Stimulated activated naive CD8-positive, alpha-beta T cell treated with anti-CD3 and anti-CD28 coated beads, Interleukin-15, Interleukin-2, amounts not matched to agents 100 ng/mL and 50 ng/mL, for 24 hours (primary cell): ENCODE results near the gene CCDC51.
"Not testable (repeated sequence)": the region's sequence is repeated elsewhere in the genome, so short reads cannot be mapped to it uniquely, and the experiment has no call there.

Experiments
- H3K27ac Mint-ChIP-seq: one replicate; pipeline ENCODE4 v1.8.0; 2021; ENCODE audit warnings: mild to moderate bottlenecking, mixed read lengths
- H3K27me3 Mint-ChIP-seq: one replicate; pipeline ENCODE4 v1.8.0; 2021; ENCODE audit warnings: mixed read lengths
- H3K36me3 Mint-ChIP-seq: one replicate; pipeline ENCODE4 v1.8.0; 2021; ENCODE audit warnings: low read depth, mixed read lengths
- H3K4me1 Mint-ChIP-seq: one replicate; pipeline ENCODE4 v1.8.0; 2021; ENCODE audit warnings: low read depth, mixed read lengths
- H3K4me3 Mint-ChIP-seq: one replicate; pipeline ENCODE4 v1.8.0; 2021; ENCODE audit warnings: mild to moderate bottlenecking, mixed read lengths
- H3K9me3 Mint-ChIP-seq: one replicate; pipeline ENCODE4 v1.8.0; 2021; ENCODE audit warnings: mixed read lengths

The CCDC51 gene

GRCh38 chr3:48469046-48469915 lies 29.4 kb upstream of the CCDC51 start:
- Mint-ChIP-seq H3K27me3 (no peaks in the 10 kb centered on the region), H3K27ac (peak overlapping the region; percentile 89), H3K4me3 (peak overlapping the region; percentile 59), H3K4me1 (peaks cover 68% of the 10 kb centered on the region), H3K9me3 (no peaks in the 10 kb centered on the region), H3K36me3 (peaks cover 32% of the 10 kb centered on the region)

GRCh38 chr3:48468329-48468731 lies 28.4 kb upstream of the CCDC51 start:
- peaks cover 63% of the 10 kb centered on the region for H3K4me1 Mint-ChIP-seq

GRCh38 chr3:48467473-48468267 lies 27.8 kb upstream of the CCDC51 start:
- H3K9me3 Mint-ChIP-seq: no peaks in the 10 kb centered on the region
- no peaks in the 10 kb centered on the region for H3K27me3 Mint-ChIP-seq
- H3K27ac Mint-ChIP-seq: peak overlapping the region; percentile 96
- peak overlapping the region; percentile 95 for H3K4me3 Mint-ChIP-seq
- H3K4me1 Mint-ChIP-seq: peaks cover 56% of the 10 kb centered on the region
- peaks cover 32% of the 10 kb centered on the region for H3K36me3 Mint-ChIP-seq

More at GRCh38 chr3:48468329-48468731, 28.4 kb upstream of the CCDC51 start:
- no peaks in the 10 kb centered on the region for H3K9me3 Mint-ChIP-seq
- H3K4me3 Mint-ChIP-seq: peak overlapping the region; percentile 95
- no peaks in the 10 kb centered on the region for H3K27me3 Mint-ChIP-seq
- H3K36me3 Mint-ChIP-seq: peaks cover 32% of the 10 kb centered on the region
- H3K27ac Mint-ChIP-seq: peak overlapping the region; percentile 96

- peaks cover 55% of the 10 kb centered on the region for H3K4me1 Mint-ChIP-seq
- peaks cover 32% of the 10 kb centered on the region for H3K36me3 Mint-ChIP-seq
- no peaks in the 10 kb centered on the region for H3K9me3 Mint-ChIP-seq
- H3K27ac Mint-ChIP-seq: peak overlapping the region; percentile 96
- no peaks in the 10 kb centered on the region for H3K27me3 Mint-ChIP-seq
- peak overlapping the region; percentile 95 for H3K4me3 Mint-ChIP-seq
Observed at GRCh38 chr3:48467110-48467454, 27.2 kb upstream of the CCDC51 start.

DNA sequence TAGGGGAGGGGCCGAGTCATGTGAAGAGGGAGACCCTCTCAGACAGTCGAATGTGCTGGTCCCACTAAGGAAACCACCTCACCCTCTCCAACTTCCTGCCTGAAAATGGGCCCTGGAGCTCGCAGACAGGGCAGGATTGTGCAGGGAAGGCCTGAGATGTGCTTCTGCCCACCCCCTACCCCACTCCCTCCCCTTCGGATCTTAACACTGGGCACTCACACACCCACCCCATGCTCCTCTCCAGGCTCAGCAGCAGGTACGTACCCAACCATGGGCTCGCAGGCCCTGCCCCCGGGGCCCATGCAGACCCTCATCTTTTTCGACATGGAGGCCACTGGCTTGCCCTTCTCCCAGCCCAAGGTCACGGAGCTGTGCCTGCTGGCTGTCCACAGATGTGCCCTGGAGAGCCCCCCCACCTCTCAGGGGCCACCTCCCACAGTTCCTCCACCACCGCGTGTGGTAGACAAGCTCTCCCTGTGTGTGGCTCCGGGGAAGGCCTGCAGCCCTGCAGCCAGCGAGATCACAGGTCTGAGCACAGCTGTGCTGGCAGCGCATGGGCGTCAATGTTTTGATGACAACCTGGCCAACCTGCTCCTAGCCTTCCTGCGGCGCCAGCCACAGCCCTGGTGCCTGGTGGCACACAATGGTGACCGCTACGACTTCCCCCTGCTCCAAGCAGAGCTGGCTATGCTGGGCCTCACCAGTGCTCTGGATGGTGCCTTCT lies 26.6 kb upstream of the CCDC51 start:
- Mint-ChIP-seq H3K4me3 (peak overlapping the region; percentile 95), H3K27me3 (no peaks in the 10 kb centered on the region), H3K36me3 (peaks cover 32% of the 10 kb centered on the region), H3K9me3 (no peaks in the 10 kb centered on the region), H3K4me1 (peaks cover 55% of the 10 kb centered on the region), H3K27ac (peak overlapping the region; percentile 96)

- peak overlapping the region; percentile 96 for H3K27ac Mint-ChIP-seq
- peaks cover 52% of the 10 kb centered on the region for H3K4me1 Mint-ChIP-seq
- H3K4me3 Mint-ChIP-seq: peak overlapping the region; percentile 95
- H3K27me3 Mint-ChIP-seq: no peaks in the 10 kb centered on the region
- no peaks in the 10 kb centered on the region for H3K9me3 Mint-ChIP-seq
- H3K36me3 Mint-ChIP-seq: peaks cover 39% of the 10 kb centered on the region
Observed at GRCh38 chr3:48465531-48466378, 25.8 kb upstream of the CCDC51 start.

- Mint-ChIP-seq H3K4me3 (no peak overlapping the region), H3K9me3 (no peaks in the 10 kb centered on the region), H3K27ac (peak overlapping the region; percentile 96), H3K4me1 (peaks cover 46% of the 10 kb centered on the region), H3K27me3 (no peaks in the 10 kb centered on the region), H3K36me3 (peaks cover 44% of the 10 kb centered on the region)
Observed at GRCh38 chr3:48465237-48465530, 25.3 kb upstream of the CCDC51 start.

- Mint-ChIP-seq H3K4me3 (no peak overlapping the region), H3K27ac (no peak overlapping the region), H3K4me1 (peaks cover 42% of the 10 kb centered on the region), H3K9me3 (no peaks in the 10 kb centered on the region), H3K27me3 (no peaks in the 10 kb centered on the region), H3K36me3 (peaks cover 43% of the 10 kb centered on the region)
Observed at GRCh38 chr3:48464713-48465221, 24.8 kb upstream of the CCDC51 start.

DNA sequence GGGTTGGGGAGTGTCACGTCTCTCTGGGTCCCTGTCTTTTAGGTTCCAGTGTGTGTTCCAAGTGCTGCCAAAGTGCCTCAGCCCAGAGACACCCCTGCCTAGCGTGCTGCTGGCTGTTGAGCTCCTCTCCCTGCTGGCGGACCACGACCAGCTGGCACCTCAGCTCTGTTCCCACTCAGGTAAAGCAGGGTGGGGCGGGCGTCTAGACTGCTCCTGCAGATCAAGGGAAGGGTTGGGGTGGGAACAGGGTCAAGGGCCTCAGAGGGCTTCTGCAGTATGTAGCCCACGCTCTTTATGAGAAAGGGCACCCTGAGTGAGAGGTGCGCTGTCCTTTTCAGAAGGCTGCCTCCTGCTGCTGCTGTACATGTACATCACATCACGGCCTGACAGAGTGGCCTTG lies 23.8 kb upstream of the CCDC51 start:
- Mint-ChIP-seq H3K4me3 (no peak overlapping the region), H3K4me1 (peaks cover 31% of the 10 kb centered on the region), H3K27me3 (no peaks in the 10 kb centered on the region), H3K9me3 (no peaks in the 10 kb centered on the region), H3K27ac (peak overlapping the region; percentile 3), H3K36me3 (peaks cover 44% of the 10 kb centered on the region)

- not testable (repeated sequence) for H3K4me3 Mint-ChIP-seq, H3K27ac Mint-ChIP-seq, H3K9me3 Mint-ChIP-seq, H3K27me3 Mint-ChIP-seq
- H3K4me1 Mint-ChIP-seq: peaks cover 13% of the 10 kb centered on the region
- peaks cover 32% of the 10 kb centered on the region for H3K36me3 Mint-ChIP-seq
Observed at GRCh38 chr3:48461767-48462166, 21.8 kb upstream of the CCDC51 start.

- Mint-ChIP-seq H3K4me3 (no peak overlapping the region), H3K4me1 (peaks cover 5% of the 10 kb centered on the region), H3K36me3 (peaks cover 34% of the 10 kb centered on the region), H3K27me3 (no peaks in the 10 kb centered on the region), H3K9me3 (no peaks in the 10 kb centered on the region), H3K27ac (no peak overlapping the region)
Observed at GRCh38 chr3:48460517-48460902, 20.6 kb upstream of the CCDC51 start.

DNA sequence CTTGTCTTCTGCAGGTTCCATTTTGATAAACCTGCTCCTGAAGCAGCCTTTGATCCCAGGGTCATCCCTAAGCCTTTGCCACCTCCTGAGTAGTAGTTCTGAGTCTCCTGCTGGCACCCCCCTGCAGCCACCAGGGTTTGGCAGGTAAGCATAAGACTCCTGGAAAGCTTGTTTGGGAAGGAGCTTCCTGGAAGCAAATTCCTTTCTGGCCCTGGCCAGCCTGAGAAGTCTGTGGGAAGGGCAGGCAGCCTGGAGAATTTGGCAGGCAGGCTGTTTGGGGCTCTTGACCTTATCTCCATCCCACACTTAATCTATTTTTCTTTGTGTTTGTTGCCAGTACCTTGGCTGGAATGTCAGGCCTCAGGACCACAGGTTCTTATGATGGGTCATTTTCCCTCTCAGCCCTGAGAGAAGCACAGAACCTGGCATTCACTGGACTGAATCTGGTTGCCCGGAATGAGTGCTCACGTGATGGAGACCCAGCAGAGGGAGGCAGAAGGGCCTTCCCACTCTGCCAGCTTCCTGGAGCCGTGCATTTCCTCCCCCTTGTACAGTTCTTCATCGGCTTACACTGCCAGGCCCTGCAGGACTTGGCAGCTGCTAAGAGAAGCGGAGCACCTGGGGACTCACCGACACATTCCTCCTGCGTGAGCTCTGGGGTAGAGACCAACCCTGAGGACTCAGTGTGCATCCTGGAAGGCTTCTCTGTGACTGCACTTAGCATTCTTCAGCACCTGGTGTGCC lies 20.0 kb upstream of the CCDC51 start:
- Mint-ChIP-seq H3K27me3 (no peaks in the 10 kb centered on the region), H3K27ac (no peak overlapping the region), H3K9me3 (no peaks in the 10 kb centered on the region), H3K36me3 (peaks cover 39% of the 10 kb centered on the region), H3K4me1 (no peaks in the 10 kb centered on the region), H3K4me3 (no peak overlapping the region)

- Mint-ChIP-seq H3K4me1 (no peaks in the 10 kb centered on the region), H3K27ac (no peak overlapping the region), H3K36me3 (peaks cover 45% of the 10 kb centered on the region), H3K9me3 (no peaks in the 10 kb centered on the region), H3K4me3 (no peak overlapping the region), H3K27me3 (no peaks in the 10 kb centered on the region)
Observed at GRCh38 chr3:48459331-48459730, 19.4 kb upstream of the CCDC51 start.

DNA sequence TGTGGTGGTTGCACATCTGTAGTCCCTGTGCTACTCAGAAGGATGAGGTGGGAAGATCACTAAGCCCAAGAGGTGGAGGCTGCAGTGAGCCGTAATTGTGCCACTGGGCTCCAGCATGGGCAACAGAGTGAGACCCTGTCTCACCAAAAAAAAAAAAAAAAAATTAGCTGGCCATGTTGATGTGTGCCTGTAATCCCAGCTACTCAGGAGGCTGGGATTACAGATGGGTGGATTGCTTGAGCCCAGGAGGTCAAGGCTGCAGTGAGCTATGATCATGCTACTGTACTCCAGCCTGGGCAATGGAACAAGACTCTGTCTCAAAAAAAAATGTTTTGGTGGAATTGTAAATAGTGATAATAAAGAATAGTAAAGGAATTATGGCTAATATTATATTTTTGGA lies 16.5 kb upstream of the CCDC51 start:
- Mint-ChIP-seq H3K27ac (no peak overlapping the region), H3K27me3 (no peaks in the 10 kb centered on the region), H3K4me3 (no peak overlapping the region), H3K36me3 (peaks cover 73% of the 10 kb centered on the region), H3K4me1 (no peaks in the 10 kb centered on the region), H3K9me3 (no peaks in the 10 kb centered on the region)
